SW 1271 (cell line): ENCODE measurements around the gene CYSTM1.

Source experiments
- DNase-seq, 2 experiments: peaks; one replicate each; lab custom pipeline; 2025; lab: John Stamatoyannopoulos, UW

Gene CYSTM1

GRCh38 chr5:140174465-140175366, at the start of gene CYSTM1:
CYSTM1 (plus strand) TSS chr5:140175188; CDS start chr5:140194466, 19,278 bp downstream.
- DNase-seq, result peak; percentile 88 to 93

GRCh38 chr5:140125637-140126036, 49.4 kb upstream of the CYSTM1 start, which contains the start of gene IGIP:
IGIP (plus strand) TSS chr5:140125937; CDS start chr5:140128477, 2,540 bp downstream.
- no peak for DNase-seq

GRCh38 chr5:140126315-140127012, 48.5 kb upstream of the CYSTM1 start:
- DNase-seq, result no peak

- no peak for DNase-seq
These were observed 46.6 kb upstream of the CYSTM1 start for GRCh38 chr5:140128376-140128775.

- DNase-seq, result no peak
These were observed 43.8 kb upstream of the CYSTM1 start for GRCh38 chr5:140130949-140131733.

- DNase-seq, result peak; percentile 67 to 81
These were observed 43.0 kb upstream of the CYSTM1 start for GRCh38 chr5:140131967-140132409.

- no peak for DNase-seq
These were observed 41.3 kb upstream of the CYSTM1 start for GRCh38 chr5:140133514-140134167.

GRCh38 chr5:140134277-140134935, 40.6 kb upstream of the CYSTM1 start:
- no peak for DNase-seq

- DNase-seq, result no peak
These were observed 39.9 kb upstream of the CYSTM1 start for GRCh38 chr5:140135127-140135526.

- DNase-seq, result no peak
These were observed 38.4 kb upstream of the CYSTM1 start for GRCh38 chr5:140136624-140137023.

- DNase-seq, result no peak
These were observed 34.6 kb upstream of the CYSTM1 start for GRCh38 chr5:140140435-140140834.

- DNase-seq, result no peak
These were observed 33.7 kb upstream of the CYSTM1 start for GRCh38 chr5:140141241-140141640.

GRCh38 chr5:140142246-140142645, 32.7 kb upstream of the CYSTM1 start:
- no peak for DNase-seq

- no peak for DNase-seq
These were observed 32.1 kb upstream of the CYSTM1 start for GRCh38 chr5:140142856-140143255.

- DNase-seq, result no peak
These were observed 31.3 kb upstream of the CYSTM1 start for GRCh38 chr5:140143521-140144258.

- no peak for DNase-seq
These were observed 29.7 kb upstream of the CYSTM1 start for GRCh38 chr5:140145256-140145655.

GRCh38 chr5:140145818-140146522, 29.0 kb upstream of the CYSTM1 start:
- no peak for DNase-seq

- no peak for DNase-seq
These were observed 28.5 kb upstream of the CYSTM1 start for GRCh38 chr5:140146523-140146842.

GRCh38 chr5:140147460-140147859, 27.5 kb upstream of the CYSTM1 start:
- DNase-seq, result no peak

GRCh38 chr5:140148508-140148907, 26.5 kb upstream of the CYSTM1 start:
- DNase-seq, result no peak
